ENCODE measurements around the gene TPBG. TPM values are rescaled to one million over a fixed set of nuclear protein-coding genes. Genes with fewer than 3 reads are reported as not detected.

The TPBG gene
- polyA plus RNA-seq, 3 donors from 2014 or later: not detected

GRCh38 chr6:82362878-82363427 is 664 bp upstream of the TPBG start:
- H3K4me1 Mint-ChIP-seq: peaks cover 15 to 20% of the 10 kb centered on the region in 2 donors
- peaks cover 20 to 23% (median 20%) of the 10 kb centered on the region in 3 donors for H3K27me3 Mint-ChIP-seq (ENCODE audit: low read depth in 3 of 3)
- H3K9me3 Mint-ChIP-seq: peaks cover 0 to 8% (median under 1%) of the 10 kb centered on the region in 6 donors
- no peak for DNase-seq
- peak overlapping the region; percentile 22 to 82 (median 61) for H3K4me3 Mint-ChIP-seq
- H3K27ac Mint-ChIP-seq: no peak overlapping the region
- no peaks in the 10 kb centered on the region for H3K36me3 Mint-ChIP-seq

- H3K4me1 Mint-ChIP-seq: peaks cover 15 to 20% of the 10 kb centered on the region in 2 donors
- no peaks in the 10 kb centered on the region for H3K36me3 Mint-ChIP-seq
- peaks cover 20 to 23% (median 20%) of the 10 kb centered on the region in 3 donors for H3K27me3 Mint-ChIP-seq (ENCODE audit: low read depth in 3 of 3)
- peaks cover 0 to 8% (median under 1%) of the 10 kb centered on the region in 6 donors for H3K9me3 Mint-ChIP-seq
- H3K27ac Mint-ChIP-seq: no peak overlapping the region
- H3K4me3 Mint-ChIP-seq: peak overlapping the region; percentile 69 to 82 (median 74)
- no peak for DNase-seq
These were observed 734 bp downstream of the TPBG start for GRCh38 chr6:82364087-82365015.

GRCh38 chr6:82365016-82365795 is 1.6 kb downstream of the TPBG start:
- no peak for DNase-seq
- no peaks in the 10 kb centered on the region for H3K36me3 Mint-ChIP-seq

GRCh38 chr6:82367704-82368103 is 4.1 kb downstream of the TPBG start:
- H3K27me3 Mint-ChIP-seq (ENCODE audit: low read depth in 3 of 3): peaks cover 14 to 21% (median 17%) of the 10 kb centered on the region in 3 donors
- peaks cover 0 to 2% (median 0%) of the 10 kb centered on the region in 6 donors for H3K9me3 Mint-ChIP-seq
- no peak overlapping the region for H3K27ac Mint-ChIP-seq
- no peak for DNase-seq
- H3K4me1 Mint-ChIP-seq: peaks cover 15 to 19% of the 10 kb centered on the region in 2 donors
- H3K36me3 Mint-ChIP-seq: no peaks in the 10 kb centered on the region
- H3K4me3 Mint-ChIP-seq: no peak overlapping the region

More at GRCh38 chr6:82365016-82365795, 1.6 kb downstream of the TPBG start:
- Mint-ChIP-seq H3K9me3 (peaks cover 0 to 8% (median under 1%) of the 10 kb centered on the region in 6 donors), H3K27me3 (ENCODE audit: low read depth in 3 of 3) (peaks cover 20 to 23% (median 20%) of the 10 kb centered on the region in 3 donors), H3K4me3 (peak overlapping the region; percentile 69 to 79 (median 74)), H3K27ac (no peak overlapping the region), H3K4me1 (peaks cover 15 to 20% of the 10 kb centered on the region in 2 donors)

GRCh38 chr6:82370788-82371187 is 7.2 kb downstream of the TPBG start:
- peaks cover 3% of the 10 kb centered on the region in 2 donors for H3K4me1 Mint-ChIP-seq
- H3K27me3 Mint-ChIP-seq (ENCODE audit: low read depth in 3 of 3): peaks cover 5 to 9% (median 8%) of the 10 kb centered on the region in 3 donors
- no peak overlapping the region for H3K27ac Mint-ChIP-seq
- no peaks in the 10 kb centered on the region for H3K9me3 Mint-ChIP-seq
- DNase-seq: no peak
- H3K4me3 Mint-ChIP-seq: no peak overlapping the region
- H3K36me3 Mint-ChIP-seq: no peaks in the 10 kb centered on the region

GRCh38 chr6:82371799-82372546 is 8.4 kb downstream of the TPBG start:
- Mint-ChIP-seq H3K27me3 (ENCODE audit: low read depth in 3 of 3) (peaks cover 0 to 4% (median 4%) of the 10 kb centered on the region in 3 donors), H3K36me3 (no peaks in the 10 kb centered on the region), H3K27ac (no peak overlapping the region), H3K4me3 (no peak overlapping the region), H3K9me3 (peaks cover 0 to 2% (median under 1%) of the 10 kb centered on the region in 6 donors), H3K4me1 (no peaks in the 10 kb centered on the region)
- no peak for DNase-seq

- H3K27me3 Mint-ChIP-seq (ENCODE audit: low read depth in 3 of 3): peaks cover 0 to 4% (median 2%) of the 10 kb centered on the region in 3 donors
- no peak for DNase-seq
- no peak overlapping the region for H3K4me3 Mint-ChIP-seq
- H3K4me1 Mint-ChIP-seq: no peaks in the 10 kb centered on the region
- H3K27ac Mint-ChIP-seq: no peak overlapping the region
- H3K36me3 Mint-ChIP-seq: no peaks in the 10 kb centered on the region
- peaks cover 0 to 5% (median under 1%) of the 10 kb centered on the region in 6 donors for H3K9me3 Mint-ChIP-seq
These were observed 9.0 kb downstream of the TPBG start for GRCh38 chr6:82372656-82373055.

GRCh38 chr6:82374516-82374915 is 10.9 kb downstream of the TPBG start:
- Mint-ChIP-seq H3K36me3 (no peaks in the 10 kb centered on the region), H3K27ac (no peak overlapping the region), H3K4me1 (no peaks in the 10 kb centered on the region), H3K9me3 (peaks cover 0 to 5% (median under 1%) of the 10 kb centered on the region in 6 donors), H3K4me3 (no peak overlapping the region), H3K27me3 (ENCODE audit: low read depth in 3 of 3) (peaks cover 3 to 5% (median 4%) of the 10 kb centered on the region in 3 donors)
- no peak for DNase-seq

GRCh38 chr6:82376636-82377035 is 13.0 kb downstream of the TPBG start:
- no peak overlapping the region for H3K27ac Mint-ChIP-seq
- peaks cover 0 to 5% (median under 1%) of the 10 kb centered on the region in 6 donors for H3K9me3 Mint-ChIP-seq
- no peak overlapping the region for H3K4me3 Mint-ChIP-seq
- no peak for DNase-seq
- peaks cover 3 to 6% (median 4%) of the 10 kb centered on the region in 3 donors for H3K27me3 Mint-ChIP-seq (ENCODE audit: low read depth in 3 of 3)
- H3K4me1 Mint-ChIP-seq: no peaks in the 10 kb centered on the region
- H3K36me3 Mint-ChIP-seq: no peaks in the 10 kb centered on the region

GRCh38 chr6:82380566-82381185 is 17.1 kb downstream of the TPBG start:
- DNase-seq: no peak
- Mint-ChIP-seq H3K4me3 (no peak overlapping the region), H3K36me3 (no peaks in the 10 kb centered on the region), H3K27ac (no peak overlapping the region), H3K27me3 (ENCODE audit: low read depth in 3 of 3) (peaks cover 2 to 5% (median 5%) of the 10 kb centered on the region in 3 donors), H3K9me3 (peaks cover 0 to 5% (median under 1%) of the 10 kb centered on the region in 6 donors), H3K4me1 (no peaks in the 10 kb centered on the region)

- H3K27ac Mint-ChIP-seq: no peak overlapping the region
- no peaks in the 10 kb centered on the region for H3K4me1 Mint-ChIP-seq
- no peak overlapping the region for H3K4me3 Mint-ChIP-seq
These were observed 17.7 kb downstream of the TPBG start for GRCh38 chr6:82381278-82381677.

GRCh38 chr6:82385102-82385501 is 21.5 kb downstream of the TPBG start:
- Mint-ChIP-seq H3K9me3 (no peaks in the 10 kb centered on the region), H3K36me3 (no peaks in the 10 kb centered on the region), H3K27me3 (ENCODE audit: low read depth in 3 of 3) (peaks cover 2 to 3% (median 2%) of the 10 kb centered on the region in 3 donors), H3K27ac (no peak overlapping the region), H3K4me3 (no peak overlapping the region), H3K4me1 (no peaks in the 10 kb centered on the region)
- no peak for DNase-seq

More at GRCh38 chr6:82381278-82381677, 17.7 kb downstream of the TPBG start:
- DNase-seq: no peak
- Mint-ChIP-seq H3K27me3 (ENCODE audit: low read depth in 3 of 3) (peaks cover 2 to 5% (median 5%) of the 10 kb centered on the region in 3 donors), H3K36me3 (no peaks in the 10 kb centered on the region), H3K9me3 (peaks cover 0 to 5% (median under 1%) of the 10 kb centered on the region in 6 donors)
